GM06990 (cell line): Measurements from ENCODE around the gene ZMAT3.

ENCODE experiments used
- DNase-seq: peaks from one replicate; pipeline ENCODE4 v3.0.0-alpha.2; 2011; ENCODE audit not compliant: insufficient read length; ENCODE audit errors: extremely low read depth
- H3K27me3 ChIP-seq: replicated peaks from 2 replicates; pipeline ENCODE4 v1.6.0; 2011; ENCODE audit warnings: low read length; ENCODE audit not compliant: control insufficient read depth, insufficient read depth
- H3K36me3 ChIP-seq: 2 replicates; pipeline ENCODE4 v1.5.1; 2011; ENCODE audit warnings: low read length; ENCODE audit not compliant: control insufficient read depth, insufficient read depth
- H3K4me3 ChIP-seq: replicated peaks from 2 replicates; pipeline ENCODE4 v1.5.1; 2011; ENCODE audit warnings: low read depth, mild to moderate bottlenecking, control low read depth, low read length
- TF ChIP-seq, protein P1 (sequence below): IDR thresholded peaks from 2 replicates; pipeline ENCODE4 v1.5.1; 2011; ENCODE audit warnings: low read length, control low read depth, mild to moderate bottlenecking, inconsistent platforms; ENCODE audit not compliant: insufficient read depth, poor library complexity, severe bottlenecking

ZMAT3 gene

DNA sequence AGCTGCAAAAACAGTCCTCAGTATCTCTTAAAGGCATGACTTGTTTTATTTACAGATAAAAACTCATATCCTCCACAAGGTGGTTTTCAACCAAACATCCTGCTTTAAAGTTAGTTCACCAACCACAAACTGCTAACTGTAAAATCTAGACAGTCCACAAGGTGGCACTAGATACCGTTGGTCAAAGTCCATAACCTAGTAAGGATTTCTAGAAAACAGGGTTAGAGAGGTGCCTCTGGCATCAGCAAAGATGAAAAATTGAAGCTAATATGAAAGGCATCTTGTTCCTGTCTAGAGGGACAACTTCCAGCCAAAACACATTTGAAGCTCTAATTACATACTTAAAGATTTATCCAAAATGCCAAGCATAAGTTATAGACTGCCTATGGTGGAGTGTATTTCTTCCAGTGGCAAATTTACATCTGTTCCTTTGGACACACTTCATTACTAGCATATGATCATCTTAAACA lies 56.0 kb downstream of the ZMAT3 start:
- Histone ChIP-seq H3K27me3 (no peaks in the 10 kb centered on the region), H3K4me3 (no peak overlapping the region), H3K36me3 (0 out of 2 replicates have a peak, but pooled peaks cover 2% of the 10 kb centered on the region)
- TF ChIP-seq, protein P1, sequence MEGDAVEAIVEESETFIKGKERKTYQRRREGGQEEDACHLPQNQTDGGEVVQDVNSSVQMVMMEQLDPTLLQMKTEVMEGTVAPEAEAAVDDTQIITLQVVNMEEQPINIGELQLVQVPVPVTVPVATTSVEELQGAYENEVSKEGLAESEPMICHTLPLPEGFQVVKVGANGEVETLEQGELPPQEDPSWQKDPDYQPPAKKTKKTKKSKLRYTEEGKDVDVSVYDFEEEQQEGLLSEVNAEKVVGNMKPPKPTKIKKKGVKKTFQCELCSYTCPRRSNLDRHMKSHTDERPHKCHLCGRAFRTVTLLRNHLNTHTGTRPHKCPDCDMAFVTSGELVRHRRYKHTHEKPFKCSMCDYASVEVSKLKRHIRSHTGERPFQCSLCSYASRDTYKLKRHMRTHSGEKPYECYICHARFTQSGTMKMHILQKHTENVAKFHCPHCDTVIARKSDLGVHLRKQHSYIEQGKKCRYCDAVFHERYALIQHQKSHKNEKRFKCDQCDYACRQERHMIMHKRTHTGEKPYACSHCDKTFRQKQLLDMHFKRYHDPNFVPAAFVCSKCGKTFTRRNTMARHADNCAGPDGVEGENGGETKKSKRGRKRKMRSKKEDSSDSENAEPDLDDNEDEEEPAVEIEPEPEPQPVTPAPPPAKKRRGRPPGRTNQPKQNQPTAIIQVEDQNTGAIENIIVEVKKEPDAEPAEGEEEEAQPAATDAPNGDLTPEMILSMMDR, result peak; percentile 56
- DNase-seq, result peak; percentile 67

DNA sequence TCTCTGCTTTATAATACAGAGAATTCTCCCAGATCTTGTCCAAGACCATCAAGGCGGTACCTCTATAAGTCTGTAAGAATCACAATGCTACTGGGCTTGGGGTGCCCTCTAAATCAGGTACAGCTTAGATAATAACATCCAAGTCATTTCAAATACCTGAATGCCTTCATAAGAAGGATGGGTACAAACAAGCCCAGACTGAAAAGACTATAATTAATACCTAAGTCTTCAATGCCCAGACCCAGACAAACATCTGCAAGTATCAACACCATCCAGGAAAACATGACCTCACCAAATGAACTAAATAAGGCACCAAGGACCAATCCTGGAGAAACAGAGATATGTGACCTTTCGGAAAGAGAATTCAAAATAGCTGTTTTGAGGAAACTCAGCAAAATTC lies 65.9 kb downstream of the ZMAT3 start:
- TF ChIP-seq, protein P1, result no peak
- no peak overlapping the region for H3K4me3 ChIP-seq
- no peaks in the 10 kb centered on the region for H3K27me3 ChIP-seq
- peaks cover 1% of the 10 kb centered on the region for H3K36me3 ChIP-seq
- DNase-seq, result no peak

DNA sequence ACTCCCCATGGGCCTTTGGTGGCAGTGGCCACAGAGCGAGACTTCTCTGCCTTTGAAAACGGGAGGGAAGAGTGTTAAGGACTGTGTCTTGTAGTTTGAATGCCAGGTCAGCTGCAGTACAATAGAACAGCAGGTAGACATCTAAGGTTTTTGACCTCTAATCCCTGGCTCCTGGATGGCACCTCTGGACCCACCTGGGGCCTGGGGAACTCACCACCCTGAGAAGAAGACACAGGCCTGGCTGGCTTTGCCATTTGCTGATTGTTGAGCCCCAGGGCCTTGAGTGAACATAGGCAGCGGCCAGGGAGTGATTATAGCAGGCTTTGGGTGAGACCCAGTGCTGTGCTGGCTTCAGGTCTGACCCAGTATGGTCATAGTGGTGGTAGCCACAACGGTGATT lies 66.4 kb downstream of the ZMAT3 start:
- Histone ChIP-seq H3K36me3 (peaks cover 1% of the 10 kb centered on the region), H3K27me3 (no peaks in the 10 kb centered on the region), H3K4me3 (no peak overlapping the region)
- TF ChIP-seq, protein P1, result no peak
- no peak for DNase-seq

DNA sequence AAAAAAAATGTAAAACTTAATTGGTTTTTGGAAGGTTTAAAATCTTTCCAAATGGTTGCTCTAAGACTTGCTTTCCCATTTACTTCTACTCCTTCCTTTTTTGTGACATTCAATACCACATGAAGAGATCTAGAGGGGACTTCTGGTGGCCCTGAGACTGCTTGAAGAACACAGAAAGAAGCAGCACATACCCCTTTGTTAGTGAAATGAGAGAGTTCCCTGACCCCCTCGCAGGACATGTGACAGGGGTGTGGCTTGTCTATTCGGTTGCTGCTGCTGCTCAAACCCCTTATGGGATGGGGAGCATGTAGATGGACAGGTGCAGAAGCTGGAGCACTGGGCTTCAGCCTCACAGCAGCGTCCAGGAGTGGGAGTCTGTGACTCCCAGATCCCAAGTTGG lies 71.0 kb downstream of the ZMAT3 start:
- TF ChIP-seq, protein P1, result no peak
- Histone ChIP-seq H3K27me3 (no peaks in the 10 kb centered on the region), H3K4me3 (no peak overlapping the region), H3K36me3 (peaks cover 1% of the 10 kb centered on the region)
- DNase-seq, result no peak

DNA sequence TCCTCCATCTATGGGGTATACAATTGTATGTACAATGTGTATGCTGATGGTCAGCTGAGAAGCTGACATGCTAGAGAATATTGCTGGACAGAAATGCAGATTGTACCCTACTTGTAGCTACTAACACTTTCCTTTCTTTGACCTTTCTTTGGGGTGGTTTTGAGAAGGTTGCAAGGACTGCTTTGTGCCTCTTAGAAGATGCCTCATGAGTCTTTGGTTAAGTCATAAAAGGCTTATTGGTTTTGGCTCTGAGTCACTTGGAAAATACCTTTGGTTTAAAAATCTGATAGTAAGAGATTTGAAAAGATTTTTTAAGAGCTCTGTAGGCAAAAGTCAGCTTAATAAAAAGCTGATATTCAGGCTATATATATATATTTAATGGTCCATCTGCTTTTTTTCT lies 71.5 kb downstream of the ZMAT3 start:
- Histone ChIP-seq H3K27me3 (no peaks in the 10 kb centered on the region), H3K4me3 (no peak overlapping the region), H3K36me3 (peaks cover 1% of the 10 kb centered on the region)
- DNase-seq, result no peak
- TF ChIP-seq, protein P1, result no peak

DNA sequence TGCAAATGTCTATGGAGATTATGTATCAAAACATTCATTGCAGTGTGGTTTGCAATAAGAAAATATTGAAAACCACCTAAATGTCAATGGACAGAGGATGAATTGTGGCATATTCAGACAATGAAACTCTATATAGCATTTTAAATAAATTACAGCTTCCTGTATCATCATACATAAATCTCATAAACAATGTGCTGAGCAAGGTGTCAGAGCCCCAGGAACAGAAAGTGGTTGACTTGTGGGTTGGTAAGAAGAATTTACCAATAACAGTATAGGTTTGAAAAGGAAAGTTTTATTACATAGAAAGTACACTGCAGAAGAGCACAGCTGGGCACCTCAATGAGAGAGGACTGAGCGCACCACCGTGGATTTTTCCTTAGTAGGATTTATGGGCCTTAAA lies 75.2 kb downstream of the ZMAT3 start:
- no peak overlapping the region for H3K4me3 ChIP-seq
- DNase-seq, result no peak
- no peaks in the 10 kb centered on the region; the same call in none of the 2 replicates for H3K36me3 ChIP-seq
- no peaks in the 10 kb centered on the region for H3K27me3 ChIP-seq
- TF ChIP-seq, protein P1, result no peak
